GF-D8 (cell line): ENCODE results near the gene FLVCR2.

ENCODE experiments used
- DNase-seq: peaks from one replicate; lab custom pipeline; 2025; lab: John Stamatoyannopoulos, UW

The FLVCR2 gene

GRCh38 chr14:75578102-75578785 is at the start of gene FLVCR2:
Gene FLVCR2 (plus strand): TSS chr14:75578620. CDS start chr14:75578973, 353 bp downstream.
- no peak for DNase-seq

GRCh38 chr14:75531256-75531655 is 47.2 kb upstream of the FLVCR2 start:
- DNase-seq, result no peak

GRCh38 chr14:75531660-75532317 is 46.6 kb upstream of the FLVCR2 start:
- DNase-seq, result no peak

- no peak for DNase-seq
These were observed 44.4 kb upstream of the FLVCR2 start for GRCh38 chr14:75533791-75534555.

- DNase-seq, result no peak
These were observed 43.1 kb upstream of the FLVCR2 start for GRCh38 chr14:75535164-75535898.

GRCh38 chr14:75537071-75537470 is 41.3 kb upstream of the FLVCR2 start:
- DNase-seq, result no peak

GRCh38 chr14:75539162-75539560 is 39.3 kb upstream of the FLVCR2 start:
- no peak for DNase-seq

- no peak for DNase-seq
These were observed 38.6 kb upstream of the FLVCR2 start for GRCh38 chr14:75539561-75540478.

GRCh38 chr14:75540479-75540851 is 38.0 kb upstream of the FLVCR2 start:
- no peak for DNase-seq

GRCh38 chr14:75542588-75543091 is 35.8 kb upstream of the FLVCR2 start:
- peak; percentile 53 for DNase-seq

- DNase-seq, result no peak
These were observed 35.2 kb upstream of the FLVCR2 start for GRCh38 chr14:75543253-75543652.

- no peak for DNase-seq
These were observed 34.6 kb upstream of the FLVCR2 start for GRCh38 chr14:75543786-75544185.

- DNase-seq, result no peak
These were observed 32.5 kb upstream of the FLVCR2 start for GRCh38 chr14:75545907-75546306.

- DNase-seq, result no peak
These were observed 30.7 kb upstream of the FLVCR2 start for GRCh38 chr14:75547552-75548250.

GRCh38 chr14:75548544-75548943 is 29.9 kb upstream of the FLVCR2 start:
- no peak for DNase-seq

- DNase-seq, result no peak
These were observed 29.3 kb upstream of the FLVCR2 start for GRCh38 chr14:75549169-75549568.

GRCh38 chr14:75551021-75551420 is 27.4 kb upstream of the FLVCR2 start:
- no peak for DNase-seq

GRCh38 chr14:75553157-75553556 is 25.3 kb upstream of the FLVCR2 start:
- DNase-seq, result no peak

GRCh38 chr14:75553761-75554364 is 24.6 kb upstream of the FLVCR2 start:
- no peak for DNase-seq

- DNase-seq, result no peak
These were observed 23.9 kb upstream of the FLVCR2 start for GRCh38 chr14:75554482-75554881.
